Ovary (tissue), 9 donors: Measurements from ENCODE around the gene AKAP8L. TPM values are rescaled to one million over a fixed set of nuclear protein-coding genes. Genes with fewer than 3 reads are reported as not detected.

Source experiments
- DNase-seq, 5 donors: peaks; one replicate each; pipeline ENCODE4 v3.0.0-alpha.2; 2019 to 2020
- H3K27ac ChIP-seq, 2 donors: fragments of 200-600 bp; one replicate each; pipeline versions ENCODE4 v1.5.1 to v1.8.0; 2019 to 2022
- H3K27me3 ChIP-seq: fragments of 200-600 bp; one replicate; pipeline ENCODE4 v1.8.0; 2022
- H3K36me3 ChIP-seq: fragments of 200-600 bp; sonication (generic); one replicate; pipeline ENCODE4 v1.5.1; 2019
- H3K4me1 ChIP-seq: one replicate; pipeline ENCODE4 v1.8.1; 2013; ENCODE audit warnings: mild to moderate bottlenecking, moderate library complexity; ENCODE audit not compliant: insufficient read depth
- H3K4me3 ChIP-seq: fragments of 200-600 bp; sonication (generic); one replicate; pipeline ENCODE4 v1.5.1; 2017
- H3K9me3 ChIP-seq, 2 donors: fragments of 200-600 bp in 1 of 2; sonication (generic) in 1 of 2; one replicate each; pipeline versions ENCODE4 v1.5.1 to v1.8.1; 2013 to 2019; ENCODE audit warnings: mild to moderate bottlenecking in 1 of 2, moderate library complexity in 1 of 2
- CTCF ChIP-seq, 3 donors: fragments of 450-650 bp in 2 of 3; fragments of 200-600 bp in 1 of 3; IDR thresholded peaks; one replicate each; pipeline versions ENCODE4 v1.5.1 to v1.8.0; 2016 to 2022; ENCODE audit warnings: antibody characterized with exemption in 3 of 3, mild to moderate bottlenecking in 1 of 3
- EP300 ChIP-seq: sonication (generic); formaldehyde crosslinking; IDR thresholded peaks from one replicate; pipeline ENCODE4 v1.6.1; 2017; ENCODE audit warnings: antibody characterized with exemption
- POLR2A ChIP-seq: fragments of 450-650 bp; IDR thresholded peaks from one replicate; pipeline ENCODE4 v1.6.1; 2017; ENCODE audit warnings: antibody characterized with exemption, mild to moderate bottlenecking, moderate library complexity
- WGBS, 3 donors: extraction: QIAGEN DNeasy Blood & Tissue Kit in 1 of 3; methylation state at CpG; one replicate each; pipeline versions ENCODE4 v1.1.5 to v1.1.7; 2013 to 2017; 5-methylcytosine and 5-hydroxymethylcytosine counted together
- intact Hi-C, 4 donors: fragments of 100-400 bp; cut with DNase I; formaldehyde crosslinking; loops; one replicate each; pipeline versions ENCODE4 v1.11.0 to v1.15.1; 2022 to 2023
- polyA plus RNA-seq, 2 donors: library from polyadenylated mRNA; stranded (reverse); fragments of 200-250 nt in 1 of 2; fragments of 350-450 nt in 1 of 2; fragmentation: Illumina TruSeq in 1 of 2; extraction: RNeasy Lipid Tissue Mini Kit (QIAGEN cat#74804) in 1 of 2; gene quantifications; one replicate each; pipeline ENCODE4 v1.2.3, GENCODE V29; 2013 to 2014
- total RNA-seq, 7 donors: library from RNA; depleted of rRNA in 2 of 7; stranded (reverse); fragments of >200 nt in 2 of 7; fragmentation: NEBNext Ultra II Directional in 3 of 7; extraction: Animal tissue kit (Norgen Biotek cat#: 25700) in 3 of 7; gene quantifications; one replicate each; pipeline versions ENCODE4 v1.1.0 to v1.2.4, GENCODE V29; 2016 to 2023
- donor health status: DM: no; HTN: no; CAD: no; lungs with moderate emphysema.
- donor health status: DM: no; HTN: no; CAD: no.
- donor health status: Bipolar disorder and iron deficiency.
- donor health status: DM: yes; HTN: yes; CAD: no.
- donor health status: DM: no; HTN: no; CAD: no.
- donor health status: DM: yes; HTN: yes; CAD: no.

The AKAP8L gene
- total and polyA plus RNA-seq, 9 donors, result 70.3 to 121 (median 93.0) TPM

- Histone ChIP-seq H3K4me3 (no peak overlapping the region), H3K4me1 (peaks cover 11% of the 10 kb centered on the region), H3K9me3 (no peaks in the 10 kb centered on the region), H3K27ac (no peak overlapping the region), H3K27me3 (no peaks in the 10 kb centered on the region), H3K36me3 (no peaks in the 10 kb centered on the region)
- no peak for DNase-seq
- 93 to 95% (median 94%) methylated on average over 7 of the region's 7 CpGs for WGBS, 3 donors
- TF ChIP-seq POLR2A (no peak), CTCF (IDR thresholded peaks at IDR 0.05) (no peak), EP300 (no peak)
- intact Hi-C loops, result loop anchor here in 2 of 4 donors (5.0 to 10.0 kb wide), 3 partner anchors 64 to 184 kb away; no protein-coding TSS in a partner anchor
Observed at GRCh38 chr19:15371119-15371518, 47.7 kb downstream of the AKAP8L start.

GRCh38 chr19:15369594-15369891 is 49.2 kb downstream of the AKAP8L start:
- H3K4me3 ChIP-seq, result no peak overlapping the region
- WGBS, 3 donors, result 85 to 90% (median 87%) methylated on average over 9 of the region's 9 CpGs
- H3K4me1 ChIP-seq, result peaks cover 5% of the 10 kb centered on the region
- intact Hi-C loops, result no loop called here
- H3K9me3 ChIP-seq, result no peaks in the 10 kb centered on the region
- no peaks in the 10 kb centered on the region for H3K27me3 ChIP-seq
- no peak overlapping the region for H3K27ac ChIP-seq
- DNase-seq, result no peak
- no peaks in the 10 kb centered on the region for H3K36me3 ChIP-seq
- TF ChIP-seq EP300, result no peak
- TF ChIP-seq CTCF (IDR thresholded peaks at IDR 0.05), result no peak
- TF ChIP-seq POLR2A, result no peak

GRCh38 chr19:15368798-15369593 is 49.8 kb downstream of the AKAP8L start:
- Histone ChIP-seq H3K27me3 (no peaks in the 10 kb centered on the region), H3K4me3 (no peak overlapping the region), H3K4me1 (peaks cover under 1% of the 10 kb centered on the region), H3K36me3 (no peaks in the 10 kb centered on the region), H3K9me3 (no peaks in the 10 kb centered on the region), H3K27ac (no peak overlapping the region)
- no peak for DNase-seq
- 86 to 88% (median 87%) methylated on average over 35 of the region's 35 CpGs for WGBS, 3 donors
- intact Hi-C loops, result no loop called here
- no peak for TF ChIP-seq CTCF (IDR thresholded peaks at IDR 0.05)
- TF ChIP-seq EP300, result no peak
- no peak for TF ChIP-seq POLR2A

- 91 to 95% (median 92%) methylated on average over 24 of the region's 24 CpGs for WGBS, 3 donors
- Histone ChIP-seq H3K27ac (no peak overlapping the region), H3K36me3 (no peaks in the 10 kb centered on the region), H3K4me1 (no peaks in the 10 kb centered on the region), H3K27me3 (no peaks in the 10 kb centered on the region), H3K4me3 (no peak overlapping the region), H3K9me3 (no peaks in the 10 kb centered on the region)
- DNase-seq, result no peak
- intact Hi-C loops, result no loop called here
- no peak for TF ChIP-seq POLR2A
- no peak for TF ChIP-seq CTCF (IDR thresholded peaks at IDR 0.05)
- TF ChIP-seq EP300, result no peak
Observed at GRCh38 chr19:15368051-15368632, 50.6 kb downstream of the AKAP8L start.
